Breast epithelium (tissue), 4 donors: Measurements from ENCODE around the gene ING5. TPM values are rescaled to one million over a fixed set of nuclear protein-coding genes. Genes with fewer than 3 reads are reported as not detected.

Experiments
- DNase-seq, 2 donors: peaks; one replicate each; pipeline ENCODE4 v3.0.0-alpha.2; 2019; ENCODE audit warnings: low spot score in 2 of 2
- H3K27ac ChIP-seq, 2 donors: fragments of 200-600 bp; sonication (generic) in 1 of 2; one replicate each; pipeline ENCODE4 v1.5.1; 2016 to 2019; ENCODE audit warnings: mild to moderate bottlenecking in 1 of 2
- H3K27me3 ChIP-seq, 2 donors: fragments of 200-600 bp; sonication (generic) in 1 of 2; one replicate each; pipeline versions ENCODE4 v1.5.1 to v1.6.0; 2017 to 2019; ENCODE audit warnings: control low read depth in 1 of 2, mild to moderate bottlenecking in 1 of 2
- H3K36me3 ChIP-seq: fragments of 200-600 bp; one replicate; pipeline ENCODE4 v1.5.1; 2019
- H3K4me1 ChIP-seq, 2 donors: fragments of 200-600 bp; sonication (generic); one replicate each; pipeline ENCODE4 v1.5.1; 2016 to 2019; ENCODE audit warnings: control low read depth in 1 of 2
- H3K4me3 ChIP-seq, 3 donors: fragments of 200-600 bp; sonication (generic); 1 replicate in 2 of 3; 2 replicates in 1 of 3; pipeline ENCODE4 v1.5.1; 2016 to 2019; ENCODE audit warnings: mild to moderate bottlenecking in 3 of 3, moderate library complexity in 2 of 3
- H3K9me3 ChIP-seq, 2 donors: fragments of 200-600 bp; sonication (generic) in 1 of 2; one replicate each; pipeline ENCODE4 v1.5.1; 2016 to 2019; ENCODE audit warnings: control low read depth in 1 of 2
- POLR2A ChIP-seq: fragments of 450-650 bp; IDR thresholded peaks from one replicate; pipeline ENCODE4 v1.6.1; 2016; ENCODE audit warnings: antibody characterized with exemption, mild to moderate bottlenecking, moderate library complexity
- POLR2AphosphoS5 ChIP-seq, 3 donors: sonication (generic); formaldehyde crosslinking; IDR thresholded peaks; one replicate each; pipeline ENCODE4 v1.6.1; 2017; ENCODE audit warnings: antibody characterized with exemption in 3 of 3
- intact Hi-C: fragments of 100-400 bp; cut with DNase I; formaldehyde crosslinking; loops from one replicate; pipeline ENCODE4 v1.15.1; 2023; ENCODE audit warnings: low total_unique reads
- total RNA-seq, 3 donors: library from RNA; depleted of rRNA; stranded (reverse); fragments of >200 nt; gene quantifications; one replicate each; pipeline ENCODE4 v1.1.0, GENCODE V29; 2016
- TF ChIP-seq, protein P1 (sequence below), 3 donors: fragments of 450-650 bp; IDR thresholded peaks; one replicate each; pipeline ENCODE4 v1.5.1; 2016 to 2017; ENCODE audit warnings: antibody characterized with exemption in 3 of 3, mild to moderate bottlenecking in 3 of 3, moderate library complexity in 3 of 3

Gene ING5
- total RNA-seq, 3 donors from 2014 or later, result 29.6 to 49.0 (median 45.6) TPM

DNA sequence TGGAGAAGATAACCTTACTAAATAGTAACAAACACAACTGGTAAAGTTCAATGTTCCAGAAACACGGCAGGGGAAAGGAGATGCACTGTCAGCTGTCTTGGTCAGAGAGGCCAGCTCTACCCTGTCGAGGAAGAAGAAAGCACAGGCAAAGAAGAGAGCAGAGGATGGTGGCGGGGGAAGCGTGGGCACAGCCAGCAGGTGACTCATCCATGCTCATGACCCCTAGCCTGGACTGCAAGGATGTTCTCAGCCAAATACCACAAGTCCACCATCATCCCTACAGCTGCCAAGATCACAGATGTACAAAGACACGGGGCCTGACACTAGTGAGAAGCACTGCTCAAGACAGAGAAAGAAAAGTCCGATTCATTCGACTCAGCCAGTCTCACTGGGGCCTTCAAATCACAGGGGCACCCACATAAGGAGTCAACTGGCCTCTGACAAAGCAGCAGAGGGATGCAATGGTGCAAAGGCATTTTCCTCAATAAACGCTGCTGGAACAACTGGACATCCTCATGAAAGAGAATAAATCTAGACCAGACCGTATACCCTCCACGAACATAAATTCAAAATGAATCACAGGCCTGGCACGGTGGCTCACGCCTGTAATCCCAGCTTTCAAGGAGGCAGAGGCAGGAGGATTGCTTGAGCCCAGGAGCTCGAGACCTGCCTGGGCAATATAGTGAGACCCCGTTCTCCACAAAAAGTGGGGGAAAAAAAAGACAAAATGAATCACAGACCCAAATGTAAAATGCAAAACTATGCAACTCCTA lies 20.8 kb upstream of the ING5 start:
- H3K4me3 ChIP-seq, result no peak overlapping the region
- TF ChIP-seq POLR2AphosphoS5 (IDR thresholded peaks at IDR 0.05) (no peak), POLR2A (no peak)
- TF ChIP-seq, protein P1, sequence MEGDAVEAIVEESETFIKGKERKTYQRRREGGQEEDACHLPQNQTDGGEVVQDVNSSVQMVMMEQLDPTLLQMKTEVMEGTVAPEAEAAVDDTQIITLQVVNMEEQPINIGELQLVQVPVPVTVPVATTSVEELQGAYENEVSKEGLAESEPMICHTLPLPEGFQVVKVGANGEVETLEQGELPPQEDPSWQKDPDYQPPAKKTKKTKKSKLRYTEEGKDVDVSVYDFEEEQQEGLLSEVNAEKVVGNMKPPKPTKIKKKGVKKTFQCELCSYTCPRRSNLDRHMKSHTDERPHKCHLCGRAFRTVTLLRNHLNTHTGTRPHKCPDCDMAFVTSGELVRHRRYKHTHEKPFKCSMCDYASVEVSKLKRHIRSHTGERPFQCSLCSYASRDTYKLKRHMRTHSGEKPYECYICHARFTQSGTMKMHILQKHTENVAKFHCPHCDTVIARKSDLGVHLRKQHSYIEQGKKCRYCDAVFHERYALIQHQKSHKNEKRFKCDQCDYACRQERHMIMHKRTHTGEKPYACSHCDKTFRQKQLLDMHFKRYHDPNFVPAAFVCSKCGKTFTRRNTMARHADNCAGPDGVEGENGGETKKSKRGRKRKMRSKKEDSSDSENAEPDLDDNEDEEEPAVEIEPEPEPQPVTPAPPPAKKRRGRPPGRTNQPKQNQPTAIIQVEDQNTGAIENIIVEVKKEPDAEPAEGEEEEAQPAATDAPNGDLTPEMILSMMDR (IDR thresholded peaks at IDR 0.05), result no peak
- DNase-seq, result no peak
- no peaks in the 10 kb centered on the region for H3K27me3 ChIP-seq
- peak overlapping the region in 1 of 2 donors; percentile 58 for H3K27ac ChIP-seq
- intact Hi-C loops, result no loop called here
- no peaks in the 10 kb centered on the region for H3K9me3 ChIP-seq
- H3K4me1 ChIP-seq, result peaks cover 0 to 3% of the 10 kb centered on the region in 2 donors
- no peaks in the 10 kb centered on the region for H3K36me3 ChIP-seq

DNA sequence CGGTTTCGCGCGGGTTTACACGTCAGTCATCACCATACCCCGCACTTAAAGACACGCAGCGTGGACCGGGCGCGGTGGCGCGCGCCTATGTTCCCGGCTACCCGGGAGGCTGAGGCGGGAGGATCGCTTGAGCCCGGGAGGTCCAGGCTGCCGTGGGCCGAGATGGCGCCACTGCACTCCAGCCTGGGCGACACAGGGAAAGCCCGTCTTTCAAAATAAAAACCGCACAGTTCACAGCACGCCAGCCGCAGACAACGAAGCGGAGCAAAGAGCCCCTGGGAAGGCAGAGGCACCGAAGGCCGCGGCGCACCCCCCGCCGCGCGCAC lies 15.6 kb upstream of the ING5 start:
- H3K27ac ChIP-seq, result peak overlapping the region; percentile 90 to 95
- intact Hi-C loops, result no loop called here
- H3K36me3 ChIP-seq, result no peaks in the 10 kb centered on the region
- no peak for DNase-seq
- peak overlapping the region; percentile 93 to 94 (median 93) for H3K4me3 ChIP-seq
- H3K4me1 ChIP-seq, result peaks cover 9 to 10% of the 10 kb centered on the region in 2 donors
- H3K9me3 ChIP-seq, result no peaks in the 10 kb centered on the region
- TF ChIP-seq POLR2AphosphoS5 (IDR thresholded peaks at IDR 0.05) (no peak), POLR2A (no peak)
- TF ChIP-seq, protein P1 (IDR thresholded peaks at IDR 0.05), result no peak
- no peaks in the 10 kb centered on the region for H3K27me3 ChIP-seq

DNA sequence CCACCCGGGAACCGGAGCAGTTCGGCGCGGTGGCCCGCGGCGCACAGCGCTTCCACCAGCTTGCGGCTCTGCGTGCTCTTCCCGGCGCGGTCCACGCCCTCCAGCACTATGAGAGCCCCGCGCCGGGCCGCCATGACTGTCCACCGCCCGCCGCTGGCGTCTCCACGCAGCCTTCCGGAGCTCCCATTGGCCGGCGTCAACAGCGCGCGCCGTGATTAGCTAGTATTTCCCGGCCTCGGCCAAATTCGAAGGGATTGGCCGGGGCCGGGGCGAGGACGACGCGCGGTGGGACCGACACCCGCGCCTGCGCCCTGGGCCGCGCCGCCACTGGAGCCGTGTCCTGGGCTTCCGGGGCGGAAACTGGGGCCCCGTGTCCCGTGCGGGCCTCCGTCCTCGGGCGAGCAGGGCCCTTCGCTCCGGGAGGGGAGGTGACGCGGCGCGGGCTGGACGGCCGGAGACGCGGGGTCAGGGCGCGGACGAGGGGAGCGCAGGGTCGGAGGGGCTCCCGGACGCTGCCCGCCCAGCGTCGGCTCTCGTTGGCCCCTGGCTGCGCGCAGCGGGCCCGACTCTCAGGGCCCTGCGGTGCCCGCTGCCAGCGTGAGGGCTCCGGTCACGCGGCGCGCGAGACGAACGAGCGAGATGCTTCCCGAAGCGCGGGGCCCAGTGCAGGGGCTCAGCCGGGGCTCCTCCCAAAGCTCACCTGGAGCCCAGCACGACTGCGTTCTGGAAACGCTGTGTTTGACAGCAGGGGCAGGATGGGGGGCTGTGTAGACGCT lies 15.0 kb upstream of the ING5 start, which contains the start of gene DTYMK:
Gene DTYMK (minus strand): TSS at position 166 of the 776 bp plus-strand sequence. CDS start 32 bp downstream, at position 134.
- peak within 1 kb of the TSS; percentile 90 to 95 for H3K27ac ChIP-seq
- H3K4me3 ChIP-seq, result peak within 1 kb of the TSS; percentile 93 to 94 (median 93)
- intact Hi-C loops, result no loop called here
- H3K4me1 ChIP-seq, result peaks cover 9 to 10% of the 10 kb centered on the region in 2 donors
- H3K36me3 ChIP-seq, result no peaks in the 10 kb centered on the region
- peak; percentile 93 to 94 for DNase-seq
- H3K9me3 ChIP-seq, result no peaks in the 10 kb centered on the region
- TF ChIP-seq POLR2AphosphoS5 (IDR thresholded peaks at IDR 0.05) (peak; percentile 88 to 94 (median 91)), POLR2A (peak; percentile 28)
- TF ChIP-seq, protein P1 (IDR thresholded peaks at IDR 0.05), result peak in 1 of 3 donors; percentile 32
- H3K27me3 ChIP-seq, result no peaks in the 10 kb centered on the region

DNA sequence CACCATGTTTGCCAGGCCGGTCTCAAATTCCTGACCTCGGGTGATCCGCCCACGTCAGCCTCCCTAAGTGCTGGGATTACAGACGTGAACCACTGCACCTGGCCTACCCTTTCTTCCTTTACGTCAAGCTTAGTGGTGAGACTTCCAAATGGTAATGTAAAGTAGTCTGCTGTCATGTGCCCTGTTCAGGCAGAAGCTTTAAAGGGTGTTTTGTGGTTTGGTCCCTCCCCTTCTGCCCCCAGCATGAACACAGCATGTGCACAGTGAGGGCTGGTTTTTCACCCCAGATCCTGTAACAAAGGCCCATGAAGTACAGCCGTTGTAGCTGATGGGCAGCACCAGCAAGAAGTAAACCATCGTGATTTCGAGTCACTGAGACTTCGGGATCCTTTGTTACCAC lies 12.5 kb upstream of the ING5 start:
- intact Hi-C loops, result no loop called here
- TF ChIP-seq POLR2A, result no peak
- TF ChIP-seq, protein P1 (IDR thresholded peaks at IDR 0.05), result no peak
- no peak for TF ChIP-seq POLR2AphosphoS5 (IDR thresholded peaks at IDR 0.05)
- H3K9me3 ChIP-seq, result no peaks in the 10 kb centered on the region
- no peak for DNase-seq
- no peaks in the 10 kb centered on the region for H3K27me3 ChIP-seq
- H3K4me1 ChIP-seq, result peaks cover 9 to 10% of the 10 kb centered on the region in 2 donors
- H3K4me3 ChIP-seq, result no peak overlapping the region
- H3K27ac ChIP-seq, result no peak overlapping the region
- H3K36me3 ChIP-seq, result no peaks in the 10 kb centered on the region
